ENCODE results near the gene SLC25A53.

The SLC25A53 gene

DNA sequence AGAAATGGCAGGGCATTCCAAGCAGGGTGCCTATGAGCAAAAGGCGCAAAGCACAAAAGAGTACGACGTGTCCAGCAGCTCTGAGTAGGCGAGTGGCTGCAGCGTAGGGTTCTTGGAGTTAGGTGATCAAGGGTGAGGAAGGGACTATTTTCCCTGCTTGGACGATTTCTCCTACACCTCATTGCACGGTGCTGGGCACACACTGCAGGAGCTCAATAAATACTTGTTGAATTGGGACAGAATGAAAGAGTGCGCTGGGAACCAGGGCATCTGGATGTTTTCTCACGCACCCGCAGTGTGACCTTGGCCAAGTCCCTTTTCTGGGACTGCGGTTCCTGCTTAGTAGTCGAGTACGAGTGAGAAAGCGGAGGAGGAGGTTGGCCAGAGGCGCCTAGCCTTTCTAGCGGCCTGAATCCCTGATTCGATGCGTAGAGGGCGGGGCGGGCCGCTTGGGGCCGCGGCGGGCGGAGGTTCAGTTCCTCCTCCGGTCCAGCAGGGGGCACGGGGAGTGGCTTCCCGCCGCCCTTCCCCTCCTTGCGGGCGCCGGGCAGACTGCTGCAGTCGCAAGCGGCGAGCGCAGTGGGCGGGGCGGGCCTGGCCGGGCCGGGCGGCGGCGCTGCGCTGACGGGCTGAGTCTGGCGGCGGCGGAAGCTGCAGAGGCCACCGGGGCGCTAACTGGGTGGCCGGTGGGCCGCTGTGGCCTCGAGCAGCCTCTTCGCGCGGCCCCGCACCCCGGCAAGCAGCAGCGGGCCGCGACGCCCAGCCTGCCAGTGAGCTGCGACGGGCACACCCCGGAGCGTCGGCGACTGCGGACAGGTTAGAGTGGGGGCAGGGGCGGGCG is 9.3 kb upstream of the SLC25A53 start, which contains the start of gene FAM199X (continued):
- no peak for TF ChIP-seq ZNF585B (tag by site-specific recombination; IDR thresholded peaks at IDR 0.05)
- TF ChIP-seq ZFP37 (tag by site-specific recombination; IDR thresholded peaks at IDR 0.05), result peak; percentile 88
- TF ChIP-seq GLIS2 (tag by site-specific recombination; IDR thresholded peaks at IDR 0.05), result no peak; the same call in 1 of the 2 replicates
- TF ChIP-seq, protein P1, sequence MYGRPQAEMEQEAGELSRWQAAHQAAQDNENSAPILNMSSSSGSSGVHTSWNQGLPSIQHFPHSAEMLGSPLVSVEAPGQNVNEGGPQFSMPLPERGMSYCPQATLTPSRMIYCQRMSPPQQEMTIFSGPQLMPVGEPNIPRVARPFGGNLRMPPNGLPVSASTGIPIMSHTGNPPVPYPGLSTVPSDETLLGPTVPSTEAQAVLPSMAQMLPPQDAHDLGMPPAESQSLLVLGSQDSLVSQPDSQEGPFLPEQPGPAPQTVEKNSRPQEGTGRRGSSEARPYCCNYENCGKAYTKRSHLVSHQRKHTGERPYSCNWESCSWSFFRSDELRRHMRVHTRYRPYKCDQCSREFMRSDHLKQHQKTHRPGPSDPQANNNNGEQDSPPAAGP (tag by site-specific recombination; IDR thresholded peaks at IDR 0.05), result no peak
- TF ChIP-seq ZNF211 (tag by site-specific recombination; IDR thresholded peaks at IDR 0.05; ENCODE audit: low read depth), result no peak
- TF ChIP-seq ZNF404 (tag by site-specific recombination; IDR thresholded peaks at IDR 0.05), result no peak
- TF ChIP-seq MYNN (tag by site-specific recombination; IDR thresholded peaks at IDR 0.05; ENCODE audit: borderline replicate concordance), result no peak
- peak; percentile 21; the same call in 1 of the 2 replicates for TF ChIP-seq KLF10 (tag by site-specific recombination; IDR thresholded peaks at IDR 0.05)
- TF ChIP-seq, protein P2, sequence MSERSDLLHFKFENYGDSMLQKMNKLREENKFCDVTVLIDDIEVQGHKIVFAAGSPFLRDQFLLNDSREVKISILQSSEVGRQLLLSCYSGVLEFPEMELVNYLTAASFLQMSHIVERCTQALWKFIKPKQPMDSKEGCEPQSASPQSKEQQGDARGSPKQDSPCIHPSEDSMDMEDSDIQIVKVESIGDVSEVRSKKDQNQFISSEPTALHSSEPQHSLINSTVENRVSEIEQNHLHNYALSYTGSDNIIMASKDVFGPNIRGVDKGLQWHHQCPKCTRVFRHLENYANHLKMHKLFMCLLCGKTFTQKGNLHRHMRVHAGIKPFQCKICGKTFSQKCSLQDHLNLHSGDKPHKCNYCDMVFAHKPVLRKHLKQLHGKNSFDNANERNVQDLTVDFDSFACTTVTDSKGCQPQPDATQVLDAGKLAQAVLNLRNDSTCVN (tag by site-specific recombination; optimal IDR thresholded peaks at IDR 0.05), result peak; percentile 65
- TF ChIP-seq, protein P3, sequence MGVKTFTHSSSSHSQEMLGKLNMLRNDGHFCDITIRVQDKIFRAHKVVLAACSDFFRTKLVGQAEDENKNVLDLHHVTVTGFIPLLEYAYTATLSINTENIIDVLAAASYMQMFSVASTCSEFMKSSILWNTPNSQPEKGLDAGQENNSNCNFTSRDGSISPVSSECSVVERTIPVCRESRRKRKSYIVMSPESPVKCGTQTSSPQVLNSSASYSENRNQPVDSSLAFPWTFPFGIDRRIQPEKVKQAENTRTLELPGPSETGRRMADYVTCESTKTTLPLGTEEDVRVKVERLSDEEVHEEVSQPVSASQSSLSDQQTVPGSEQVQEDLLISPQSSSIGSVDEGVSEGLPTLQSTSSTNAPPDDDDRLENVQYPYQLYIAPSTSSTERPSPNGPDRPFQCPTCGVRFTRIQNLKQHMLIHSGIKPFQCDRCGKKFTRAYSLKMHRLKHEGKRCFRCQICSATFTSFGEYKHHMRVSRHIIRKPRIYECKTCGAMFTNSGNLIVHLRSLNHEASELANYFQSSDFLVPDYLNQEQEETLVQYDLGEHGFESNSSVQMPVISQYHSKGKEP (tag by site-specific recombination; IDR thresholded peaks at IDR 0.05), result peak; percentile 53
- TF ChIP-seq, protein P4, sequence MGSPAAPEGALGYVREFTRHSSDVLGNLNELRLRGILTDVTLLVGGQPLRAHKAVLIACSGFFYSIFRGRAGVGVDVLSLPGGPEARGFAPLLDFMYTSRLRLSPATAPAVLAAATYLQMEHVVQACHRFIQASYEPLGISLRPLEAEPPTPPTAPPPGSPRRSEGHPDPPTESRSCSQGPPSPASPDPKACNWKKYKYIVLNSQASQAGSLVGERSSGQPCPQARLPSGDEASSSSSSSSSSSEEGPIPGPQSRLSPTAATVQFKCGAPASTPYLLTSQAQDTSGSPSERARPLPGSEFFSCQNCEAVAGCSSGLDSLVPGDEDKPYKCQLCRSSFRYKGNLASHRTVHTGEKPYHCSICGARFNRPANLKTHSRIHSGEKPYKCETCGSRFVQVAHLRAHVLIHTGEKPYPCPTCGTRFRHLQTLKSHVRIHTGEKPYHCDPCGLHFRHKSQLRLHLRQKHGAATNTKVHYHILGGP (tag by site-specific recombination; IDR thresholded peaks at IDR 0.05), result no peak
- no peak for TF ChIP-seq SETDB1 (IDR thresholded peaks at IDR 0.05; ENCODE audit: insufficient read length, low read length)
- TF ChIP-seq ZNF768 (tag by site-specific recombination; IDR thresholded peaks at IDR 0.05), result no peak
- TF ChIP-seq, protein P5, sequence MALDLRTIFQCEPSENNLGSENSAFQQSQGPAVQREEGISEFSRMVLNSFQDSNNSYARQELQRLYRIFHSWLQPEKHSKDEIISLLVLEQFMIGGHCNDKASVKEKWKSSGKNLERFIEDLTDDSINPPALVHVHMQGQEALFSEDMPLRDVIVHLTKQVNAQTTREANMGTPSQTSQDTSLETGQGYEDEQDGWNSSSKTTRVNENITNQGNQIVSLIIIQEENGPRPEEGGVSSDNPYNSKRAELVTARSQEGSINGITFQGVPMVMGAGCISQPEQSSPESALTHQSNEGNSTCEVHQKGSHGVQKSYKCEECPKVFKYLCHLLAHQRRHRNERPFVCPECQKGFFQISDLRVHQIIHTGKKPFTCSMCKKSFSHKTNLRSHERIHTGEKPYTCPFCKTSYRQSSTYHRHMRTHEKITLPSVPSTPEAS (tag by site-specific recombination; IDR thresholded peaks at IDR 0.05), result 0 out of 2 replicates have a peak, but pooled peaks have one; percentile 22
- TF ChIP-seq ZNF132 (tag by site-specific recombination; IDR thresholded peaks at IDR 0.05; ENCODE audit: borderline replicate concordance), result no peak
- no peak for TF ChIP-seq ZNF548 (tag by site-specific recombination; IDR thresholded peaks at IDR 0.05)
- peak; percentile 79 for TF ChIP-seq KLF8 (tag by site-specific recombination; IDR thresholded peaks at IDR 0.05)
- no peak for TF ChIP-seq ZNF223 (tag by site-specific recombination; IDR thresholded peaks at IDR 0.05)
- TF ChIP-seq, protein P6, sequence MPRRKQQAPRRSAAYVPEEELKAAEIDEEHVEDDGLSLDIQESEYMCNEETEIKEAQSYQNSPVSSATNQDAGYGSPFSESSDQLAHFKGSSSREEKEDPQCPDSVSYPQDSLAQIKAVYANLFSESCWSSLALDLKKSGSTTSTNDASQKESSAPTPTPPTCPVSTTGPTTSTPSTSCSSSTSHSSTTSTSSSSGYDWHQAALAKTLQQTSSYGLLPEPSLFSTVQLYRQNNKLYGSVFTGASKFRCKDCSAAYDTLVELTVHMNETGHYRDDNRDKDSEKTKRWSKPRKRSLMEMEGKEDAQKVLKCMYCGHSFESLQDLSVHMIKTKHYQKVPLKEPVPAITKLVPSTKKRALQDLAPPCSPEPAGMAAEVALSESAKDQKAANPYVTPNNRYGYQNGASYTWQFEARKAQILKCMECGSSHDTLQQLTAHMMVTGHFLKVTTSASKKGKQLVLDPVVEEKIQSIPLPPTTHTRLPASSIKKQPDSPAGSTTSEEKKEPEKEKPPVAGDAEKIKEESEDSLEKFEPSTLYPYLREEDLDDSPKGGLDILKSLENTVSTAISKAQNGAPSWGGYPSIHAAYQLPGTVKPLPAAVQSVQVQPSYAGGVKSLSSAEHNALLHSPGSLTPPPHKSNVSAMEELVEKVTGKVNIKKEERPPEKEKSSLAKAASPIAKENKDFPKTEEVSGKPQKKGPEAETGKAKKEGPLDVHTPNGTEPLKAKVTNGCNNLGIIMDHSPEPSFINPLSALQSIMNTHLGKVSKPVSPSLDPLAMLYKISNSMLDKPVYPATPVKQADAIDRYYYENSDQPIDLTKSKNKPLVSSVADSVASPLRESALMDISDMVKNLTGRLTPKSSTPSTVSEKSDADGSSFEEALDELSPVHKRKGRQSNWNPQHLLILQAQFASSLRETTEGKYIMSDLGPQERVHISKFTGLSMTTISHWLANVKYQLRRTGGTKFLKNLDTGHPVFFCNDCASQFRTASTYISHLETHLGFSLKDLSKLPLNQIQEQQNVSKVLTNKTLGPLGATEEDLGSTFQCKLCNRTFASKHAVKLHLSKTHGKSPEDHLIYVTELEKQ (tag by site-specific recombination; IDR thresholded peaks at IDR 0.05; ENCODE audit: borderline replicate concordance), result no peak
- TF ChIP-seq SCRT2 (tag by site-specific recombination; IDR thresholded peaks at IDR 0.05), result peak; percentile 89
- TF ChIP-seq, protein P7, sequence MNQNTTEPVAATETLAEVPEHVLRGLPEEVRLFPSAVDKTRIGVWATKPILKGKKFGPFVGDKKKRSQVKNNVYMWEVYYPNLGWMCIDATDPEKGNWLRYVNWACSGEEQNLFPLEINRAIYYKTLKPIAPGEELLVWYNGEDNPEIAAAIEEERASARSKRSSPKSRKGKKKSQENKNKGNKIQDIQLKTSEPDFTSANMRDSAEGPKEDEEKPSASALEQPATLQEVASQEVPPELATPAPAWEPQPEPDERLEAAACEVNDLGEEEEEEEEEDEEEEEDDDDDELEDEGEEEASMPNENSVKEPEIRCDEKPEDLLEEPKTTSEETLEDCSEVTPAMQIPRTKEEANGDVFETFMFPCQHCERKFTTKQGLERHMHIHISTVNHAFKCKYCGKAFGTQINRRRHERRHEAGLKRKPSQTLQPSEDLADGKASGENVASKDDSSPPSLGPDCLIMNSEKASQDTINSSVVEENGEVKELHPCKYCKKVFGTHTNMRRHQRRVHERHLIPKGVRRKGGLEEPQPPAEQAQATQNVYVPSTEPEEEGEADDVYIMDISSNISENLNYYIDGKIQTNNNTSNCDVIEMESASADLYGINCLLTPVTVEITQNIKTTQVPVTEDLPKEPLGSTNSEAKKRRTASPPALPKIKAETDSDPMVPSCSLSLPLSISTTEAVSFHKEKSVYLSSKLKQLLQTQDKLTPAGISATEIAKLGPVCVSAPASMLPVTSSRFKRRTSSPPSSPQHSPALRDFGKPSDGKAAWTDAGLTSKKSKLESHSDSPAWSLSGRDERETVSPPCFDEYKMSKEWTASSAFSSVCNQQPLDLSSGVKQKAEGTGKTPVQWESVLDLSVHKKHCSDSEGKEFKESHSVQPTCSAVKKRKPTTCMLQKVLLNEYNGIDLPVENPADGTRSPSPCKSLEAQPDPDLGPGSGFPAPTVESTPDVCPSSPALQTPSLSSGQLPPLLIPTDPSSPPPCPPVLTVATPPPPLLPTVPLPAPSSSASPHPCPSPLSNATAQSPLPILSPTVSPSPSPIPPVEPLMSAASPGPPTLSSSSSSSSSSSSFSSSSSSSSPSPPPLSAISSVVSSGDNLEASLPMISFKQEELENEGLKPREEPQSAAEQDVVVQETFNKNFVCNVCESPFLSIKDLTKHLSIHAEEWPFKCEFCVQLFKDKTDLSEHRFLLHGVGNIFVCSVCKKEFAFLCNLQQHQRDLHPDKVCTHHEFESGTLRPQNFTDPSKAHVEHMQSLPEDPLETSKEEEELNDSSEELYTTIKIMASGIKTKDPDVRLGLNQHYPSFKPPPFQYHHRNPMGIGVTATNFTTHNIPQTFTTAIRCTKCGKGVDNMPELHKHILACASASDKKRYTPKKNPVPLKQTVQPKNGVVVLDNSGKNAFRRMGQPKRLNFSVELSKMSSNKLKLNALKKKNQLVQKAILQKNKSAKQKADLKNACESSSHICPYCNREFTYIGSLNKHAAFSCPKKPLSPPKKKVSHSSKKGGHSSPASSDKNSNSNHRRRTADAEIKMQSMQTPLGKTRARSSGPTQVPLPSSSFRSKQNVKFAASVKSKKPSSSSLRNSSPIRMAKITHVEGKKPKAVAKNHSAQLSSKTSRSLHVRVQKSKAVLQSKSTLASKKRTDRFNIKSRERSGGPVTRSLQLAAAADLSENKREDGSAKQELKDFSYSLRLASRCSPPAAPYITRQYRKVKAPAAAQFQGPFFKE (tag by site-specific recombination; IDR thresholded peaks at IDR 0.05; ENCODE audit: borderline replicate concordance), result no peak
- TF ChIP-seq ZNF23 (tag by site-specific recombination; IDR thresholded peaks at IDR 0.05; ENCODE audit: borderline replicate concordance), result no peak; the same call in 1 of the 2 replicates

All from HEK293 (cell line).